AG04450 (cell line): ENCODE measurements around the gene ATP2B3. TPM values are rescaled to one million over a fixed set of nuclear protein-coding genes. Genes with fewer than 3 reads are reported as not detected.

ENCODE experiments used
- CTCF ChIA-PET: fragments of 300-600, 350-600 bp; formaldehyde crosslinking; extraction: SDS; loops from one replicate; lab custom pipeline; 2022; ENCODE audit warnings: antibody characterized with exemption, inconsistent platforms; lab: Charles Lee
- POLR2A ChIA-PET: fragments of 350-600 bp; formaldehyde crosslinking; extraction: SDS; loops from one replicate; lab custom pipeline; 2021; ENCODE audit warnings: antibody characterized with exemption, inconsistent platforms; lab: Yijun Ruan, JAX
- DNase-seq: peaks from one replicate; pipeline ENCODE4 v3.0.0-alpha.2; 2011; ENCODE audit warnings: low read depth, low spot score
- H3K27ac ChIP-seq: one replicate; pipeline ENCODE4 v1.5.1; 2012; ENCODE audit warnings: low read depth, low read length, control low read depth
- H3K27me3 ChIP-seq: one replicate; pipeline ENCODE4 v1.6.0; 2012; ENCODE audit warnings: low read length; ENCODE audit not compliant: control insufficient read depth, insufficient read depth
- H3K4me3 ChIP-seq: 2 replicates; pipeline ENCODE4 v1.5.1; 2011; ENCODE audit warnings: mild to moderate bottlenecking, low read depth, low read length, control low read depth
- H3K9me3 ChIP-seq: 2 replicates; pipeline ENCODE4 v1.5.1; 2012; ENCODE audit warnings: low read length; ENCODE audit not compliant: control insufficient read depth, insufficient read depth
- CTCF ChIP-seq: IDR thresholded peaks from 2 replicates; pipeline ENCODE4 v1.5.1; 2011; ENCODE audit warnings: low read depth, low read length, control low read depth, inconsistent platforms
- polyA plus RNA-seq: library from polyadenylated mRNA; depleted of rRNA; stranded (reverse); fragments of >200 nt; gene quantifications from 2 replicates; pipeline ENCODE4 v1.2.3, GENCODE V29; 2011

ATP2B3 gene
- polyA plus RNA-seq, 1 experiment, result 0.01 TPM

GRCh38 chrX:153593811-153594500 is 76.5 kb downstream of the ATP2B3 start:
- no peak for TF ChIP-seq CTCF

GRCh38 chrX:153595387-153595786 is 77.9 kb downstream of the ATP2B3 start:
- DNase-seq, result no peak
- no peak for TF ChIP-seq CTCF
- CTCF ChIA-PET, result no interaction called here
- POLR2A ChIA-PET, result no interaction called here
- no peaks in the 10 kb centered on the region for H3K27me3 ChIP-seq
- H3K4me3 ChIP-seq, result no peak overlapping the region
- H3K27ac ChIP-seq, result no peak overlapping the region
- no peaks in the 10 kb centered on the region for H3K9me3 ChIP-seq

More at GRCh38 chrX:153593811-153594500, 76.5 kb downstream of the ATP2B3 start:
- H3K4me3 ChIP-seq, result no peak overlapping the region
- no peaks in the 10 kb centered on the region for H3K9me3 ChIP-seq
- DNase-seq, result no peak
- no peaks in the 10 kb centered on the region for H3K27me3 ChIP-seq
- no peak overlapping the region for H3K27ac ChIP-seq
- CTCF ChIA-PET, result interaction anchor here (0.5 kb wide), 1 partner anchor 16 kb away, joined by 4 read pairs; no protein-coding TSS in a partner anchor
- POLR2A ChIA-PET, result no interaction called here

GRCh38 chrX:153595859-153596857 is 78.7 kb downstream of the ATP2B3 start:
- Histone ChIP-seq H3K9me3 (no peaks in the 10 kb centered on the region), H3K4me3 (no peak overlapping the region), H3K27me3 (no peaks in the 10 kb centered on the region), H3K27ac (no peak overlapping the region)
- POLR2A ChIA-PET, result no interaction called here
- DNase-seq, result no peak
- TF ChIP-seq CTCF, result no peak
- CTCF ChIA-PET, result no interaction called here

GRCh38 chrX:153596981-153597750 is 79.7 kb downstream of the ATP2B3 start:
- no peaks in the 10 kb centered on the region for H3K27me3 ChIP-seq
- CTCF ChIA-PET, result interaction anchor here (4.4 kb wide), 1 partner anchor 71 kb away, joined by 15 read pairs; no protein-coding TSS in a partner anchor
- no peaks in the 10 kb centered on the region for H3K9me3 ChIP-seq
- no peak for DNase-seq
- no peak overlapping the region for H3K4me3 ChIP-seq
- POLR2A ChIA-PET, result no interaction called here
- no peak for TF ChIP-seq CTCF
- H3K27ac ChIP-seq, result no peak overlapping the region
